IPS-NIHi7 (cell line): ENCODE data around the gene SORCS2.

Source experiments
- DNase-seq: peaks from one replicate; pipeline ENCODE4 v3.0.0; 2012; ENCODE audit warnings: mixed read lengths; ENCODE audit errors: extremely low spot score

SORCS2 gene

DNA sequence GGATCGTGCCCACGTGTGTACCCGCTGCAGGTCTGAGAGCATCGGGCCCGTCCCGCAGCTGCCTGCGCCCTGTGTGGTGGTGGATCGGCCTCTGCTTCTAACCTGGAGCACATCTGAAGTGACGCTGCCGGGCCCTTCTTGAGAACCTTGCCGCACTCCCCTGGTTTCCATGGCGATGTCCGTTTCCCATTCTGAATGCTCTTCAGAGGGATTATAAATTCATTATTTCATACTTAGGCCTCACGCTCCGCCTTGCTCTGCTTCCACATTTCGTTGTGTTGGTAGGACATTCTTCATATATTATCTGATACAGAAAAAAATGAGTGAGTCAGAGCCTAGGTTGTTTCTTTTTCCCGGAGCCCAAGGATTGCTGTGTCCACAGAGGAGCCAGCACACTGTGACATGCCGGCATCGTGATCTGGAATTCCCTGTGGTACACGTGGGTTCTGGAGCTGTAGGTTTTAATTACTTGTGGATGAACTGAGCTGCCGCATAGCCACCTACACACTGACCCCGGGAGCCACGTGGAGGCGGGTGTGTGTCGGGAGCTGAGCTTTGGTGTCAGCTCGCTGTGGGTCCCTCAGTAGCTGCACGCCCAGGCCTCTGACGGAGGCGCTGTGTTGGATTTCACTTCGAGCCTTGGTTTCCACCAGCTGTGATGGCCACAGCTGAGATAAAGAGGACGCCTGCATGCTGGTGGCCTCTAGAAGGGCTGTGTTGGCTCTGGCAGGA, 179.0 kb downstream of the SORCS2 start:
- DNase-seq: no peak

DNA sequence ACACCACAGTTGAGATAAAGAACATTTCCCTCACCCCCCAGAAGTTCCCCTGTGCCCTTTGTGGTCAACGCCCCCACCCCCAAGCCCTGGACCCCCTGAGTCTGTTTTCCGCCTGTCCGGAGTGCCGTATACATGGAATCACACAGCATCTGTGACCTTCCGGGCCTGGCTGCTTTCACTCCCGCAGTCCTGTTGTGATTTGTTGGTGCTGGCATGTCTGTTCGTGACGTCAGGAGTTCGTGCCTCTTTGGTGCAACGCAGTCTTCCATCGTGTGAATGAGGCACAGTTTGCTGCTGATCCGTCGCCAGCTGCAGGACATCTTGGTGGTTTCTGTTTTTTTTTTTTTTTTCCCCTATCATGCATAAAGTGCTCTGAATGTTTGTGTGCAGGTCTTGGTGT, 180.3 kb downstream of the SORCS2 start:
- no peak for DNase-seq

DNA sequence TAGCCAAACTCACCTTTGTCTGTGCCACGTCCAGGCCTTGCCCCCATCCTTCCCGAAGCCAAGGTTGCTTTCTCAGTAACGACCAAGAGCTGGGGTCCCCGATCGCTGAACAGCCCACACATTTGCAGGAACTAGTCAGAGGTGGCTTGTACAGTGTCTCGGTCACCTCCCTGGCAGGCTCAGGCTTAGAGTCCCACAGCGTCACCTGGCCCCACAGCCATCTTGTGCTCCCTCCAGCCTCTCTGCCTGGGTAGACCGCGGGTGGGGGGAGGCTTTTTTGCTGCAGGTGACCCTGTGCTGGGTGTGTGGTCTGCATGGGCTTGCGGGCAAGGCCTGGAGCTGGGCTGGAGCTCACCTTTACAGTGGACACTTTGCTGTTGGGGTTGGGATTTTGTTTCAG, 182.2 kb downstream of the SORCS2 start:
- DNase-seq: no peak

DNA sequence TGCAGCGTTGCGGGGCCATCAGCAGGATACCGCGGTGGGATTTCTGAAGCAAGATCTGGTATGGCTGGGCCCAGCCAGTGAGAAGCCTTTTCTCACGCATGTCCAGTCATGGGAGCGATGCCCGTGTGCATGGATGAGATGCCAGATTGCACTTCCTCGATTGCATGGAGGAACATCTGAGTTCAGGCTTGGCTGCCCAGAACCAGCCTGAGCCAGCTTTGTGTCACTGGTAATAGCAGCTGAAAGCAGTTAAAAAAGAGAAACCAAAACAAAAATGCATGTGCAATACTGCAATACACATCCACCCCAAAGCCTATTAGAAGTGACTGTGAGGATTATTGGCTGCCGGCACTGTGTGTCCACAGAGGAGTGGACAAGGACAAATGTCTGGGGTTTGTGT, 183.1 kb downstream of the SORCS2 start:
- DNase-seq: no peak

DNA sequence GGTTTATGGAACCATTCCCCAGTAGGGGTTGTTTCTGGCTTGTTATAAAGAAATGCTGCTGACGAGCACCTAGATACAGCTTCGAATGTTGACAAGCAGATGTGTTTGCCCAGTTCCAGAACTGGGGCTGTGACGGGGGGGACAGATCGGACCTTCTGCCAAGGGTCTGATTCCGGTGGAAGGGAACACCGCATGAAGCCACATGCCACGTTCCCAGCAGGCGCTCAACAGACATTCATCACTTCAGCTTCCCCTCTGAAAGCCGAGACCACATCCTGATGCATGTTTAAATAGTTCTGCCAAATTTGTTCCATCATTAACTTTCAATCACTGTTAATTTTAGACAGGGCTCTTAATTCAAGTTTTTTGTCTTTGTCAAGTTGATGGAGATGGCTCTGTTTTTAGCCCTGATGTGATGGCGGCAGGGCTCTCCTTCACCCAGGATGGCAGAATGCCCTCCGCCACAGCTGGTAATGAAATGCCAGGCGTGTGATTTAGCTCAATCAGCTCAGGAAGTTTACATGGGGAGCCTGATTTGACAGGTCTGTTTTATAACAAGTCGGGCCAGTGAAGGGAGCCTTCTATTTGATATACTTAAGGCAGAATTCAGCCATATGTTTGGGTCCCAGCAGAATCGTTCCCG, 185.0 kb downstream of the SORCS2 start:
- no peak for DNase-seq

DNA sequence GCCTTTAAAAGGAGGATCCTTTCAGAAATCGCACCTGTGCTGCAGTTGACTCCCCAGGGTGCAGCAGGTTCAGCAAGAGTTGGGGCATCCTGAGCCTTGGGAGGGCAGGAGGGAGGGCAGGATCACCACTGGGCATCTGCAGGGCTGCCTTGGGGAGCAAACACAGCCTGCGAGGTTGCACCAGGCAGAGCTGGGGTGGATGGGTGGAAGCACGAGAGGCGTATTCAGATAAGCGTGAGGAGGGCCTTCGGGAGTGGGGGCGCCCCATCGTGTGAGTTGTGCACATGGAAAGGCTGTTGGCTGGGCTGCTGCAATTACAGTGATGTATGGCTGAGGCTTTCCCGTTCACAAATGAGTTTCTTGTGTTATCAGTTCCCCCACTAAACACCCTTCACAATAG, 186.8 kb downstream of the SORCS2 start:
- no peak for DNase-seq

DNA sequence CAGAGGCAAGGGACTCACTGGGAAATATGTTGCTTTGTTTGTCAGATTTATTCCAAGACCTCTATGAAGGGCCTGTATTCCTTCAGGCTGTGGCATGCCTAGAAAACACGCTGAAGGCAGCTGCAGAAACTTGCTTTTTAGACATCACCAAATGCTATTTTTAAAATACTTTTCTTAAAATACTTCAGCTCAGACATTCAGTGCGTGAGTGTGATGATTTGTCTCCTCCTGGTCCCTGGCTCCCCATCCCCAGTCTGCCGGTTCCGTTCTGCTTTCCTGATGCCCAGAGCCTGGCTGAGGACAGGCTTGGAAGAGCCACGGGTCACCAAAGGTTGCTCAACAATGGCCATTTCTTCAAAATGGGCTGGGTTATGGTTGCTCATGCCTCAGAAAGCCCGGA, 187.4 kb downstream of the SORCS2 start:
- DNase-seq: no peak

DNA sequence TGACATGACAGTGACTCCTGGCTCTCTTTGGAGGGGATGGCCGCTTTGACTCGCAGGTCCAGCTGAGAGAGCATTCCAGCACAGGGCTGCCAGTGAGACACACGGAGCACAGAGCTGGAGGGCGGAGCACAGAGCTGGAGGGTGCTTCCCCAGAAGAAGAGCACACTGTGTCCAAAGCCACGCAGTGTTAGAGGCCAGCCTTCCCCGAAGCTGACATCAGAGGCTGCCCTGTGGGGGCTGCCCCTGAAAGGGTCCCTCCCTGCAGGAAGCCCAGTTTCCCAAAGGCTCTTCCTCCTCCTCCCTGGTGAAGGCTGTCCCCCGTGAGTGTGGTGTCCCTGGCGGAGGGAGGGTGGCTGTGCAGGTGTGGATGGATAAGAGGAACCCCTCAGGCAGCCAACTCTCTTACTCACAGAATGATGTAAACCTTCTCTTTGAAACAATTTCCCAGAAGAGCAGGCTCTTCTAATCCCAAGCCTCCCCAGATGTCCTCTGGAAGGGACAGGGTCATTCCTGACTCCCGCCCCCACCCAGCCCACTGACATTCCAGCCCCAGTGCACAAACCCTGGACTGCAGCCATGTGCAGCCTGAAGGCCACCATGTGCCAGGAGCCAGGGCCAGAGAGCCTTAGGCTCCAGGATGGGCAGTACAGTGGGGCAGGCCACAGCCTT, 189.0 kb downstream of the SORCS2 start:
- no peak for DNase-seq

DNA sequence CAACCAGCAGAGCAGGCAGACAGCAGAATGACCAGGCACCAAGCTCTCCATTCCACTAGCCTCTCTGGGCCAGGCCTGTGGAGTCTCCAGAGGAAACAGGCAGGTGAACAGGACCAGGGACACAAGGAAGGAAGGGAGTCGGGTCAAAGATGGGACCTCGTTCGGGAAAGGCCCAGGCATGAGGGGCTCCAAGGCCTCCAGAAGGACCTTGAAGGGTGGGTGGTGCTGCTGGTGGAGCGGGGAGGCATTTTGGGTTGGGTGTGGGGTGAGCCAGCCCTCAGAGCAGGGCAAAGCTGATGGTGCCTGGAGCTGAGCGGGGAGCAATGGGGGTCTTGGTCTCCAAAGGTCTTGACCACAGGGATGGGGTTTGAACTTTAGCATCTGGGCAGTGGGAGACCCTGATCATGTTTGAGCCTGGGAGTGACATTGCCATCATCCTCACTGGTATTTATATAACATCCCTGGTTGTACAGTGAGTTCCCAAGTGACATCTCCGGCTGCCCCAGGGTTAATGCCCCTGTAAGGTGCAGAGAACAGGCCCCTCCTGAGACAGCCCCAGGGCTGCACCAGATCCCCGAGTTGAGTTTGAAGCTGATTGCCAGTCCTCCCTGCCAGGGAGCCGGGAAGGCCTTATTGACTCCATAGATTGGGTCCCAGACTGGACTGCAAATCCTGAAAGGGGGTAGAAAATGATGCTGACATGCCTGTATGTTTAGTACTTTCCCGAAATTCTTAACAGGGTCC, 189.7 kb downstream of the SORCS2 start:
- DNase-seq: no peak

DNA sequence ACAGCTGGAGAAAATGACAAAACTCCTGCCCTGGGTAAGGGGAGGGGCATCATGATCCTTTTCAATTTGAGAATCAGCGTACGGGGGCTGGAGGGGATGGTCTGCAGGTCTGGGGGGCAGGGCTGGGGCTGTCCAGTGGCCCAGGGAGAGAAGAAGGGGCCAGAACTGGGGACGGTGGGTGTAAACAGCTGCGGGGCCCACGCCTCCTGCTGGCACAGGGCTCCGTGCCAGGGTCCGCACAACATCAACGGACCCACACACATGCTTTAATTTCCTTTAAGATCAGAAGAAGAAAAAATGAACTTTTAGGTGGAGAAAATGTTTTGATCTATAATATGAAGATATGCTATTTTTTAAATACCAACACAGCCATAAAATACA, 190.3 kb downstream of the SORCS2 start:
- no peak for DNase-seq

DNA sequence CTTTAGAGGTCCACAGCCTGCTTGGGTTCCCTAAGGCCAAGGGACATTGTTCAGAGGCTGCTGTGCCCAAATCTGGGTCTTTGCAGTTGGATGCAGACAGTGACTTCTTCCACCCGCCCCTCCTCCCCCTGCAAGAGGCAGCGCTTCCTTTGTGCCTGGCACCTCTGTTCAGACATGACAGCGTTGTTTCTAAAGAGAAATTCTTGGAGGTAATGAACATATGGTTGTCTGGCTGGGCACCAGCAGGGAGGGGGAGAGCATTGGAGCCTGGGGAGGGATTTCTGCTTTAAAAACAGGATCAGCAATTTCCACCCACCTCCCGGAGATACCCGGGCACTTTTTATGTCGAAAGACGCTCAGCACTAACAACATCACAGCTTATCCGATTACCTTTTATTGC, 190.9 kb downstream of the SORCS2 start:
- no peak for DNase-seq

DNA sequence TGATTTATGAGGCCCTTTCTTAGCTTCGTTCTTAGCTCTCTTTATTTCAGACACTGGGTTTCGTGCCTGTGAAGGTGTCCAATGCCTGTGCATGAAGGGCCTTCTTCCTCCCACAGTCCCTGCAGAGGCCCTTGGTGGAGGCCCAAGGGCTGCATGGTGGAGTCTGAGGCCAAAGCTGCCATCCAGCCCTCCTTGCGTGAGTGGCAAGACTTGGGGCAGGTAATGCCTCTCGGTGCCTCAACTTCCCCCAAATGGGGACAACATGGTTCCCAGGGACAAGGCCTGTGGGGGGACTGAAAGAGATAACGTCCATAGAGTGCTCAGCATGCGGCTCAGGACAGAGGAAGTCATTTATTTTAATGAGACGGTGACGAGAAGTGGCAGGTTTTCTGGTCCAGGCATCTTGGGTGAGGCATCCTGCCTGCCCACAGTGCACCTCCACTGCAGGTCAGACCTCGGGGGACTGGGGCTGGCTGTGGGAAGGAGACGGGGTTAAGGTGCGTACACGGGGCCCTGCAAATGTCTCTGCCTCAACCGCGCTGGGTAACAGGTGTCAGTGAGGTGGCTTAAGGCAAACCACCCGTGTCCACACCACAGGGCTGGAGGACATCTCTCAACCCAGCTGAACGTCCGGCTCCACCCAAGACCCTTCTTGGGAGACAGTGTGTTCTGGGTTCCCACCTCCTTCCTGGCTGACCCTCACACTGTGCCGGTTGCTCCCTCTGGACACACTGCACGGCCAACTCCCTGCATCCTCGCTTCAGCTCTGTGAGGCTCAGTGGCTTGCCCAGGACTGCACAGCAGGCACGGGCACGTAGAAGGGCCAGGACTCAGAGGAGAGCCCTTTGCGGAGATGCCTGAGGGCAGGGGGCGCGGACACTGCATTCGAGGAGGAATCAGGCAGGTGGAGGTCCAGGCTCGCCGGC, 191.9 kb downstream of the SORCS2 start:
- DNase-seq: no peak

DNA sequence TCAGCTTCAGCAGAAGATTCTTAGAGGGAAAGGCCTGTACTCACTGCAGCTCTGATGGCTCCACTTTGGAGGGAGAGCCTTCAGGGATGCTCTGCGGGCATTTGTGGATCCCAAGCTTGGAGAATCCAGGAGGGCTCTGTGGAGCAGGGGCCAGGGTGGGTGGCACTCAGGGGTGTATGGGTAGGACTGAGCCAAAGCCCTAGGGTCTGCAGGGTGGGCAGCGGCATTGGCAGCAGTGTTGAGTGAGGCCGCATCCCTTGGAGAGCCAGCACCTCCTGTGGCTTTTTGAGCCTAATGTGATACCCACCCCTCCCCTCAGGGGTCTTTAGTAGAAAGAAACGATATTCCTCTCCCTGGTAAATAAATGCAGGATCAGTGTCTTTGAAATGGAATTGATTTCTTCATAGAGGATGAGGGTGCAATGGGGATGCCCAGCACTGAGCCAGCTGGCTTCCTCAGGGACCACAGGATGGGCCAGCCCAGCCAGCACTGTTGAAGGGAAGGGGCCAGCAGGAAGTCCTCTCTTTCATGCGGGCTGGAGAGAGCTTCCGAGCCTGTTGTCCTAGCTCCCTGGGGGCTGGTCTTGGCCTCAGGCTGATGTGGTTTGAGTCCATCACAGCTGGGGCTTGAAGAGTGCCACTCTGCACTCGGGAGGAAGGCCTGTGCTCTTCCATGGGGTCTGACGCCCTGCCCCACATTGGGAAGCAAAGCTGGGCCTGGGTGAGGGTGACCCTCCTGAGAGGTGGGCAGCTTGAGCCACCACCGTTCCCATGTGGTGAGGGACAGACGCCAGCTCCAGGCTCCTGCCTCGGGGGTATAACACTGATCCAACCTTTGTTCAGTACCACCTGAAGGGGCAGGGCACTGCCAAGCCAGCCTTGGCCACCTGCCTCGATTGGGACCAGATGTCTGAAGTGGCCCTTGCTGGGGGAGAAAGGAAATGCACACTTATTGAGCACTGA, 192.9 kb downstream of the SORCS2 start:
- DNase-seq: no peak

DNA sequence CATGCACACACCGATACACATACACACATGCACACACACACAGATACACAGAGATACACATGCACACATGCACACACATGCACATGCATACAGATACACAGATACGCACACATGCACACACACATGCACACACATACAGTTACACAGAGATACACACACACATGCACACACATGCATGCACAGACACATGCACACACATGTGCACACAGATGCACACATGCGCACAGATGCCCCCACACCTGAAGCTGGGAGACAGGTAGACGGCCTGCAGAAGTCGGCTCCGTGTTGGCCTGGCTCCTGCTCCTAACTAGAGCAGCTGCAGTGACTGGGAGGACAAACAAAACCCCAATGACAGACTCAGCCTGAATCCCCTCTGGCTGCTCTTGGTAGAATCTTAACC, 195.6 kb downstream of the SORCS2 start:
- DNase-seq: no peak

DNA sequence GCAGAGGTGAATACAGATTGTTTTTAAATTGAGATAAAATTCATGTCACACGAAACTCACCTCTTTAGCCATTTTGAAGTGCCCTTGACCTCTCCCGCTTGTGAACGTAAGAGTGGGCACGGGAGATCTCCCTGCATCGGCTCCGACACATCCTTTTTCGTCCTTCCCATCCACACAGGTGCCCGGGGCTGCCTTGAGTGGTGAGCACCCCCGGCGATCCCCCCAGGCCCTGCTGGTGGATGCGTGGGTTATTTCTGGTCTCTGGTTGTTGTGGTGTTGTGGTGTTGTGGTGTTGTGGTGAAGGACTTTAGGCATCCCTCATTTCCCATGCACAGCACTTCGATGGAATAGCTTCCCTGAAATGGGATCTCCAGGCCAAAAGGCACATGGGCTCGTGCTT, 196.3 kb downstream of the SORCS2 start:
- DNase-seq: no peak

DNA sequence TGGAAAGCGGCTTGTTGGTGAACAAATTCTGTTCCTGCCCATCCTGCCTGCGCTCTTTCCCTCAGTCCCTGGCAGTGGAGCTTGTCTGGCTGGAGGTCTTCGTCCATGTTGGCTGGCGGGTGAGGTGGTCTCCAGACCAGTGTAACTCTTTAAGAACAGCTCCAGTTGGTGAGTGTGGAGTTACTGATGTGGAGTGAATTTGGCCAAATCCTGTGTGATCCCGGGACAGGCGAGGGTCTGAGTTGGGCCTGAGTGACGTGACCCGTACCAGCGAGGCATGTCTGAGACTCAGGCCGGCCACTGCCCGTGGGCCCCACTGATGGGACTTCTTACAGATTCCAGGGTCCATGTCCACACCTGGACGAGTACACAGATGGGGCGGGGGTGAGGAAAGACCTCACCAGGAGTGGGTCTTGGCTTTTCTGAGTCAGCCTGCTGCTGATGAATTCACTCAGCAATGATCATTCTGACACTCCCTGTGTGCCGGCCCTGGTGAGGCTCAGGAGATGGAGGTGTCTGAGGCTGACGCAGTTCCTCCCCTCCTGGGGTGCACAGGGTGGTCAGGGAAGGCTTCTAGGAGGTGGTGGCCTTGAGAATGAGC, 196.9 kb downstream of the SORCS2 start:
- DNase-seq: no peak

DNA sequence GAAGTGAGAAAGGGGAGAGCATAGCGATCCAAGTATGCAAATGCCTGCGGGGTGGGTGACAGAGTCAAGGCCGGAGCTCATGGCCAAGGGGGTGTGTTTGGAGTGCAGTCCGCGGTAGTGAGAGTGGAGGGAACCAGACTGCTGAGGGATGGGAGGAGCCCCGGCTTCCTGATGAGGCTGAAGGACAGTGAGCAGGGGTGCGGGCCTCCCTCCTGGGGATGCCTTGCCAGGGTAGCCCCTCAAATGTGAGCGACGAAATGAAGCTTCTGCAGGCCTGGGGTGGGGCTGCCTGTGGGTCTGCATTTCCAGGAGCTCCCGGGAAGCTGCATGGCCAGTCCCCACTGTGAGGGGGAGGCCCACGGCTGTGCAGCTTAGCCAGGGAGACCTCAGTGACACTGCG, 197.4 kb downstream of the SORCS2 start:
- no peak for DNase-seq

DNA sequence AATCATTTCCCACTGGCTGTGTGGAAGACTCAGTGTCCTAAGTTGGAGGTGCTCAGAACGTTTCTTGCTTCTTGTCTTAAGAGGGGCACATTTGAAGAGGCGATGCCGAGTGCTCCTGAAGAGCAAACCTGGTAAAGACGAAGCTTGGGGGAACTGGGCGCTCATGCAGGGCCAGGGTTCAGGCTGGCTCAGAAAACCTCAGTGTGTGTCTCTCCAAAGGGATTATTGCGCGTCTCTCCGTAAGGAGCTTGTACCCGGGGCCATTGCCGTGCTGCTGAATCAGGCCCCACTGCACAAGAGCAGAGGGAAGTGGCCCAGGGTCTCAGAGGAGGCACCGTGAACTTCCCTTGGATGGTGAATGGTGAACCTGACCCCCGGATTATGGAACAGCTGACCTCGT, 198.0 kb downstream of the SORCS2 start:
- no peak for DNase-seq

DNA sequence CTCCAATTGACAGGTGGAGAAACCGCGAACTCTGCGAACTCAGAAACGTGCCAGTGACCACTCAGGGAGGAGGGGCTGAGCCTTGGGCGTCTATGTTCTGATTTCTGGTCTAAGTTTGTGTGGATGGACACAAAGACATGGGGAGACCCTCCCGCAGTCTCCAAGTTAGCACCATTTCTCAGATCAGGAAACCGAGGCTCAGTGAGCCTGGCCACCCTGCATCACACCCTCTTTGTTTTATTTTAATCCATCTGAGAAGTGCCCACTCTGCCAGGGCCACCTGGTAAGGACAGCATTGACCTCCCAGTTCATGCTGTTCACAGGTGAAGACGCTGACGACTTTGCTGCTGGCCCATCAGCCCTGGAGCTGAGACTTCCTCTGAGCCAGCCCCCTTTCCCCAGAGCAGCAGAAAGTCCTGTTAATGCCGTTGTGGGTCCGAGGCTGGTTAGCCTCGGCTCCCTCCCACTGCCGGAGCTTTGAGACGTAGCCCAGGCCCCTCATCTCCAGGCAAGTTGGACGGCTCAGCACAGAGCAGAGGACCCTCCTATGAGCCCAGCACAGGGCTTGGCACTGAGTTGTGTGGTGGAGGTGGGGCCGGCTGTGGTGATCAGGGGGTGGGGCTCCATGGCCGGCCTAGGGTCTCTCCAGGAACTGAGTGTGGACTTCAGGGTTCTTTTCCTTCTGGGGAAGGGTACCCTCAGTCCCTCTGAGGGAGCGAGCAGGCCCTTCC, 198.7 kb downstream of the SORCS2 start:
- DNase-seq: no peak
